RWPE1 (cell line): ENCODE results near the gene IGFN1.

Experiments
- CTCF ChIA-PET: fragments of 350-600 bp; sonication (Branson Sonifier 250); formaldehyde crosslinking; extraction: SDS; loops from one replicate; lab custom pipeline; 2021; lab: Yijun Ruan, JAX
- POLR2A ChIA-PET: fragments of 400-600 bp; formaldehyde crosslinking; extraction: SDS; loops from one replicate; lab custom pipeline; 2020; ENCODE audit warnings: antibody characterized with exemption; ENCODE audit not compliant: low non-redundant PET; lab: Yijun Ruan, JAX
- DNase-seq: peaks from one replicate; pipeline ENCODE4 v3.0.0; 2012; ENCODE audit warnings: low spot score
- H3K27ac ChIP-seq: fragments of 450-650 bp; 2 replicates; pipeline ENCODE4 v1.5.1; 2017
- CTCF ChIP-seq: fragments of 450-650 bp; conservative IDR thresholded peaks from 2 replicates; pipeline ENCODE4 v1.5.1; 2017; ENCODE audit warnings: low read depth, mild to moderate bottlenecking

The IGFN1 gene

GRCh38 chr1:201143726-201144635 lies 46.6 kb upstream of the IGFN1 start:
- H3K27ac ChIP-seq: no peak overlapping the region
- no peak for TF ChIP-seq CTCF
- ChIA-PET CTCF (no interaction called here), POLR2A (no interaction called here)
- no peak for DNase-seq

- POLR2A ChIA-PET: no interaction called here
- no peak for DNase-seq
- CTCF ChIA-PET: no interaction called here
- no peak overlapping the region for H3K27ac ChIP-seq
- TF ChIP-seq CTCF: no peak
Measured at GRCh38 chr1:201144701-201145100, 45.9 kb upstream of the IGFN1 start.

GRCh38 chr1:201145132-201145531 lies 45.5 kb upstream of the IGFN1 start:
- no peak for TF ChIP-seq CTCF
- ChIA-PET POLR2A (no interaction called here), CTCF (interaction anchor here (0.6 to 0.8 kb wide), 3 partner anchors 40 to 203 kb away, joined by 3 to 5 read pairs (median 4); no protein-coding TSS in a partner anchor)
- no peak for DNase-seq
- H3K27ac ChIP-seq: no peak overlapping the region

- POLR2A ChIA-PET: no interaction called here
- TF ChIP-seq CTCF: no peak
- no peak overlapping the region for H3K27ac ChIP-seq
- no peak for DNase-seq
- CTCF ChIA-PET: interaction anchor here (0.6 to 1.4 kb wide), 4 partner anchors 27 to 202 kb away, joined by 3 to 5 read pairs (median 4); no protein-coding TSS in a partner anchor
Measured at GRCh38 chr1:201145816-201146215, 44.8 kb upstream of the IGFN1 start.

- no peak for DNase-seq
- ChIA-PET POLR2A (no interaction called here), CTCF (interaction anchor here (1.4 to 2.9 kb wide), 4 partner anchors 10 to 216 kb away, joined by 4 to 9 read pairs (median 4); partner anchors contain the start of gene ASCL5)
- no peak for TF ChIP-seq CTCF
- H3K27ac ChIP-seq: no peak overlapping the region
Measured at GRCh38 chr1:201146626-201147390, 43.8 kb upstream of the IGFN1 start.

GRCh38 chr1:201147396-201148015 lies 43.1 kb upstream of the IGFN1 start:
- ChIA-PET POLR2A (no interaction called here), CTCF (interaction anchor here (0.6 to 2.9 kb wide), 6 partner anchors 10 to 413 kb away, joined by 3 to 9 read pairs (median 4); partner anchors contain the start of gene ASCL5)
- TF ChIP-seq CTCF: no peak
- no peak overlapping the region for H3K27ac ChIP-seq
- DNase-seq: no peak
